ENCODE measurements around the gene TTC33. TPM values are rescaled to one million over a fixed set of nuclear protein-coding genes. Genes with fewer than 3 reads are reported as not detected.

Gene TTC33
- total RNA-seq, 6 experiments from 2014 or later = 5.6 to 9.2 (median 7.0) TPM

DNA sequence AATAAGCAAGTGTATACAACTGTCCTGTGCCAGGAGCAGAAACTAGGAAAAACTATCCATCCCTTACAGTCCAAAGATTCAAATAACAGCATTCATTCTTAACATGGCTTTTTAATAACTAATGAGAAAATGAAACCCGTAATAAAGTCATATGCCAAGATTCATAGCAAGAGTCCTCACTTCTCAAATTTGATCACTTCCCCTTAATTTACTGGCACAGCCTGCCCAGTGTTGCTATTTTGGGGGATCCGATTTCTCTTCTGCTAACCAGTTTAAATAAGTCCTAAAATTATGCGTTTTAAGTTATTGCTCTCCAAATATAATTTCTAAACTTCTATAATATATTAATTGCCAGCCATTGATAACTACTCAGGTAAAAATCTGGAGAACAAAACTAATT lies 253.0 kb downstream of the TTC33 start:
- Histone ChIP-seq H3K27me3 (no peaks in the 10 kb centered on the region), H3K4me3 (no peak overlapping the region), H3K36me3 (no peaks in the 10 kb centered on the region), H3K27ac (no peak overlapping the region), H3K4me1 (no peaks in the 10 kb centered on the region), H3K9me3 (no peaks in the 10 kb centered on the region)
- intact Hi-C loops (cut with DNase I) = no loop called here
- ATAC-seq (peak in 2 of 4 donors; percentile 45 to 54), DNase-seq (no peak)
- TF ChIP-seq, protein P1, sequence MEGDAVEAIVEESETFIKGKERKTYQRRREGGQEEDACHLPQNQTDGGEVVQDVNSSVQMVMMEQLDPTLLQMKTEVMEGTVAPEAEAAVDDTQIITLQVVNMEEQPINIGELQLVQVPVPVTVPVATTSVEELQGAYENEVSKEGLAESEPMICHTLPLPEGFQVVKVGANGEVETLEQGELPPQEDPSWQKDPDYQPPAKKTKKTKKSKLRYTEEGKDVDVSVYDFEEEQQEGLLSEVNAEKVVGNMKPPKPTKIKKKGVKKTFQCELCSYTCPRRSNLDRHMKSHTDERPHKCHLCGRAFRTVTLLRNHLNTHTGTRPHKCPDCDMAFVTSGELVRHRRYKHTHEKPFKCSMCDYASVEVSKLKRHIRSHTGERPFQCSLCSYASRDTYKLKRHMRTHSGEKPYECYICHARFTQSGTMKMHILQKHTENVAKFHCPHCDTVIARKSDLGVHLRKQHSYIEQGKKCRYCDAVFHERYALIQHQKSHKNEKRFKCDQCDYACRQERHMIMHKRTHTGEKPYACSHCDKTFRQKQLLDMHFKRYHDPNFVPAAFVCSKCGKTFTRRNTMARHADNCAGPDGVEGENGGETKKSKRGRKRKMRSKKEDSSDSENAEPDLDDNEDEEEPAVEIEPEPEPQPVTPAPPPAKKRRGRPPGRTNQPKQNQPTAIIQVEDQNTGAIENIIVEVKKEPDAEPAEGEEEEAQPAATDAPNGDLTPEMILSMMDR (IDR thresholded peaks at IDR 0.05) = no peak
- TF ChIP-seq POLR2A (IDR thresholded peaks at IDR 0.05) = no peak
- 45% methylated on average over 3 of the region's 3 CpGs for WGBS (ENCODE audit: insufficient coverage, low coverage, low lambda C conversion rate, missing lambda C conversion rate)

DNA sequence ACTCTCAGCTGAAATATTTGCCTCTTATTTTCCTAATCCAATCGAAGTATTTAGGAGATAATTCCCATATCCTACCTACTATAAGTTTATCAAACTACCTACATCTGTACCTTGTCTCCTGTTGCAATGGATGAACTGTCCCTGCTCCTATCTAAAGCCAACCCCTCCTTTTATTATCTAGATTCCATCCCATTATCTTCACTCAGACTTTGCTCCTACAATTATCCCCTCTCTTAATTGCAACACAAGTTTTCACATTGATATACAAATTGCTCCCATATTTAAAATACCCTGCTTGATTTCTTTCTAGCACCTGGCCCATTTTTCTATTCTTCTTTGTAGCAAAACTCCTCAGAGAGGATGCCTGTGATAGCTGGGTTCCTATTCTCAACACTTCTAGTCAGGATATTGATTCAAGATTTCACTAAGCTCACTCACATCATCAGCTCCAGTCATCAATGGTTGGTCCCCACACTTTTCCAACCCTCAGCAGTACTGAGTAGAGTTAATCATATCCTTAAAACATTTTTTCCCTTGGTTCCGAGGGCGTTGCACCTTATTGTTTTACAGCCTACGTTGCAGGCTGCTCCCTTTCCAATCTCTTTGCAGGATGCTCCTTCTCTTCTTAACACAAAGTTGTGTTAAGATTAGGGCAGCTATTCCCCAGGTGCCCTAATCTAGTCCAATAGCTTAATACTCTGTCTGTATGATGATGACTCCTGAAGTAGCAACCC lies 253.9 kb downstream of the TTC33 start:
- Histone ChIP-seq H3K9me3 (no peaks in the 10 kb centered on the region), H3K27me3 (no peaks in the 10 kb centered on the region), H3K4me1 (no peaks in the 10 kb centered on the region), H3K36me3 (no peaks in the 10 kb centered on the region), H3K27ac (no peak overlapping the region), H3K4me3 (no peak overlapping the region)
- ATAC-seq (no peak), DNase-seq (no peak)
- no peak for TF ChIP-seq POLR2A (IDR thresholded peaks at IDR 0.05)
- TF ChIP-seq, protein P1 (IDR thresholded peaks at IDR 0.05) = no peak
- intact Hi-C loops (cut with DNase I) = no loop called here
- WGBS (ENCODE audit: insufficient coverage, low coverage, low lambda C conversion rate, missing lambda C conversion rate) = 65% methylated on average over 4 of the region's 4 CpGs

DNA sequence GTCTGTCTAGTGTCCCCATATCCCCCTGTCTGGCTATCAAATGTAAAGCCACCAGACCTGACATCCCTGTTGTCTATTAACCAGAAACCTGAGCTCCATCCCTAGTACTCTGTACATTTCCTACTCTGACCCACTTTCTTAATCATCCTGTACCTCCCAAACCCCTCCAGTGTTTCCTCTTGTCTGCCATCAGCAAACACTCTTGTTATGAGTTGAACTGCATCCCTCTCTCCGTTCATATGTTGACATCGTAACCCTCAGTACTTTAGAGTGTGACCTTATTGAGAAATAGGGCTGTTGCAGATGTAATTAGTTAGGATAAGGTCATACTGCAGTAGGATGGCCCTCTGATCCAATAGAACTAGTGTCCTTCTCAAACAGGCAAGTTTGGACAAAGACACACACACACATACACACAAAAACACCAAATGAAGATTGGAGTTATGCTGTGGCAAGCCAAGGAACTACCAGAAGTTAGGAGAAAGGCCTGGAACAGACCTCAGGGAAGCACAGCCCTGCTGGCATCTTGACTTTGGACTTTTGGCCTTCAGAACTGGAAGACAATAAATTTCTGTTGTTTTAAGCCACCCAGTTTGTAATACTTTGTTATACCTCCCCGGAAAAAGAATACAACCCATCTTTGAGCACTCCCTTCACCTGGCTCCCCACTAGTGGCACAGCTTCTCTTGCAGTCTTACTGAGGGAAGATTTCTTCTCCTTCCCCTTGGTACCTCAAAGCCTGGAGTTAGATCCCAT lies 256.1 kb downstream of the TTC33 start:
- no peaks in the 10 kb centered on the region for H3K27me3 ChIP-seq
- WGBS (ENCODE audit: insufficient coverage, low coverage, low lambda C conversion rate, missing lambda C conversion rate) = 37% methylated on average over 3 of the region's 3 CpGs
- peak in 3 of 4 donors; percentile 27 to 54 (median 37) for ATAC-seq
- H3K36me3 ChIP-seq = no peaks in the 10 kb centered on the region
- TF ChIP-seq, protein P1 (IDR thresholded peaks at IDR 0.05) = no peak
- DNase-seq = no peak
- H3K27ac ChIP-seq = no peak overlapping the region
- no peaks in the 10 kb centered on the region for H3K4me1 ChIP-seq
- H3K9me3 ChIP-seq = no peaks in the 10 kb centered on the region
- H3K4me3 ChIP-seq = no peak overlapping the region
- intact Hi-C loops (cut with DNase I) = no loop called here

DNA sequence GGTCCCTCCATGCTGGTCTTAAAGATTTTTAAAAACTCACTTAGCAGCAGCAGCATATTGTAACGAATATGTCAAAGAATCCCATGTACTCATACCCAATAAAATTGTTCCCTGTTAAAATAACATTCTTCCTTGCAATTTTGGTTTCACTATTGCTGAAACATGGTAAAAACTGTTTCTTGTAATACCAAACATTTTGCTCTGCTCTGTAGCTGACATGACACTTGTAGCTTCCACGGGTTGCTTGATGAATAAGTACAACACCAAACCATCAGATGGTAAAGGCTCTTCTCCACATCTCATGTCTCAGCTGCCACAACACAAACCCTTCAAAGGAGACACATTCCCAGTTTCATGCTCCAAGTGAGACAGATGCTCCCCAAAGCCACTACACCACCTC lies 256.8 kb downstream of the TTC33 start:
- H3K27ac ChIP-seq = no peak overlapping the region
- intact Hi-C loops (cut with DNase I) = no loop called here
- no peak overlapping the region for H3K4me3 ChIP-seq
- no peaks in the 10 kb centered on the region for H3K9me3 ChIP-seq
- 64% methylated on average over 2 of the region's 2 CpGs for WGBS (ENCODE audit: insufficient coverage, low coverage, low lambda C conversion rate, missing lambda C conversion rate)
- H3K27me3 ChIP-seq = no peaks in the 10 kb centered on the region
- no peaks in the 10 kb centered on the region for H3K4me1 ChIP-seq
- peak in 1 of 4 donors; percentile 6 for ATAC-seq
- DNase-seq = no peak
- TF ChIP-seq, protein P1 (IDR thresholded peaks at IDR 0.05) = no peak
- no peak for TF ChIP-seq POLR2A (IDR thresholded peaks at IDR 0.05)
- no peaks in the 10 kb centered on the region for H3K36me3 ChIP-seq

Measured in right lobe of liver (tissue), 6 donors.